Muscle of leg (tissue), 11 donors: ENCODE data around the gene FAM120B. TPM values are rescaled to one million over a fixed set of nuclear protein-coding genes. Genes with fewer than 3 reads are reported as not detected.
"Not testable (repeated sequence)": the region's sequence is repeated elsewhere in the genome, so short reads cannot be mapped to it uniquely, and the experiment has no call there.

Source experiments
- DNase-seq: peaks from one replicate; pipeline ENCODE4 v3.0.0; 2013
- H3K27ac ChIP-seq: one replicate; pipeline ENCODE4 v1.5.1; 2013; ENCODE audit warnings: mild to moderate bottlenecking, low read length, control low read depth
- H3K27me3 ChIP-seq: one replicate; pipeline ENCODE4 v1.6.1; 2013; ENCODE audit warnings: low read length; ENCODE audit not compliant: control insufficient read depth, insufficient read depth
- H3K36me3 ChIP-seq: one replicate; pipeline ENCODE4 v1.6.1; 2013; ENCODE audit warnings: low read length; ENCODE audit not compliant: control insufficient read depth, insufficient read depth
- H3K4me1 ChIP-seq: one replicate; pipeline ENCODE4 v1.6.1; 2013; ENCODE audit warnings: low read length; ENCODE audit not compliant: control insufficient read depth, insufficient read depth
- H3K4me3 ChIP-seq: one replicate; pipeline ENCODE4 v1.5.1; 2013; ENCODE audit warnings: low read length, control low read depth
- H3K9me3 ChIP-seq: replicated peaks from 2 replicates; pipeline ENCODE4 v1.6.1; 2013; ENCODE audit warnings: low read depth, low read length; ENCODE audit not compliant: control insufficient read depth
- WGBS: methylation state at CpG from one replicate; pipeline ENCODE4 v1.1.5; 2013; ENCODE audit warnings: missing lambda C conversion rate; ENCODE audit not compliant: insufficient coverage; 5-methylcytosine and 5-hydroxymethylcytosine counted together
- polyA plus RNA-seq, 8 donors: library from polyadenylated mRNA; unstranded; fragments of 120-200 nt; gene quantifications; one replicate each; pipeline versions ENCODE4 v1.2.1 to v1.2.3, GENCODE V29; 2013; ENCODE audit warnings: inconsistent platforms in 1 of 8, low replicate concordance in 1 of 8; ENCODE audit not compliant: insufficient read length in 8 of 8, insufficient read depth in 1 of 8
- total RNA-seq: library from RNA; stranded (reverse); fragments of 120-200 nt; gene quantifications from one replicate; pipeline ENCODE4 v1.2.4, GENCODE V29; 2013

The FAM120B gene
- total and polyA plus RNA-seq, 9 donors = 19.6 to 29.7 (median 24.7) TPM

DNA sequence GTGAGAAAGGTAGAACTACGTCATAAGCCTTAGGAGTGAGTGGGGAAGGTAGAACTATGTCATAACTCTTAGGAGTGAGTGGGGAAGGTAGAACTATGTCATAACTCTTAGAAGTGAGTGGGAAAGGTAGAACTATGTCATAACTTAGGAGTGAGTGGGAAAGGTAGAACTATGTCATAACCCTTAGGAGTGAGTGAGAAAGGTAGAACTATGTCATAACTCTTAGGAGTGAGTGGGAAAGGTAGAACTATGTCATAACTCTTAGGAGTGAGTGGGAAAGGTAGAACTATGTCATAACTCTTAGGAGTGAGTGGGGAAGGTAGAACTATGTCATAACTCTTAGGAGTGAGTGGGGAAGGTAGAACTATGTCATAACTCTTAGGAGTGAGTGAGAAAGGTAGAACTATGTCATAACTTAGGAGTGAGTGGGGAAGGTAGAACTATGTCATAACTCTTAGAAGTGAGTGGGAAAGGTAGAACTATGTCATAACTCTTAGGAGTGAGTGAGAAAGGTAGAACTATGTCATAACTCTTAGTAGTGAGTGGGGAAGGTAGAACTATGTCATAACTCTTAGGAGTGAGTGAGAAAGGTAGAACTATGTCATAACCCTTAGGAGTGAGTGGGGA is 92.3 kb downstream of the FAM120B start:
- not testable (repeated sequence) for H3K4me3 ChIP-seq, DNase-seq, H3K27ac ChIP-seq, H3K9me3 ChIP-seq, H3K27me3 ChIP-seq
- Histone ChIP-seq H3K4me1 (peaks cover 15% of the 10 kb centered on the region), H3K36me3 (peaks cover 59% of the 10 kb centered on the region)
- WGBS = no CpG with 5 or more reads among the region's 1 CpG

DNA sequence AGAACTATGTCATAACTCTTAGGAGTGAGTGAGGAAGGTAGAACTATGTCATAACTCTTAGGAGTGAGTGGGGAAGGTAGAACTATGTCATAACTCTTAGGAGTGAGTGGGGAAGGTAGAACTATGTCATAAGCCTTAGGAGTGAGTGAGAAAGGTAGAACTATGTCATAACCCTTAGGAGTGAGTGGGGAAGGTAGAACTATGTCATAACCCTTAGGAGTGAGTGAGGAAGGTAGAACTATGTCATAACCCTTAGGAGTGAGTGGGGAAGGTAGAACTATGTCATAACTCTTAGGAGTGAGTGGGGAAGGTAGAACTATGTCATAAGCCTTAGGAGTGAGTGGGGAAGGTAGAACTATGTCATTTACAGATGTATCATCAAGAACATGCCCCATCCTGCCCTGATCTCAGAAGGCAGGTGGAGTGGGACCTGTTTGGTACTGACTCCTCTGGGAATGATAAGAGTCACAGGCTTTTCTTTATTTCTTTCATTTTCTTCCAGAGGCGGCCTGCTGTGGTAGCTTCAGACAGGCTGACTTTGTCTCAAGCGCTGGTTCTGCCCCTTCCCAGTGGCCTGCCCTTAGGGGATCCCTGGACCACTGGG is 93.5 kb downstream of the FAM120B start:
- not testable (repeated sequence) for DNase-seq, H3K27me3 ChIP-seq, H3K9me3 ChIP-seq, H3K4me3 ChIP-seq, H3K27ac ChIP-seq
- Histone ChIP-seq H3K4me1 (peaks cover 17% of the 10 kb centered on the region), H3K36me3 (peaks cover 63% of the 10 kb centered on the region)
- 47% methylated on average over 2 of the region's 2 CpGs for WGBS

DNA sequence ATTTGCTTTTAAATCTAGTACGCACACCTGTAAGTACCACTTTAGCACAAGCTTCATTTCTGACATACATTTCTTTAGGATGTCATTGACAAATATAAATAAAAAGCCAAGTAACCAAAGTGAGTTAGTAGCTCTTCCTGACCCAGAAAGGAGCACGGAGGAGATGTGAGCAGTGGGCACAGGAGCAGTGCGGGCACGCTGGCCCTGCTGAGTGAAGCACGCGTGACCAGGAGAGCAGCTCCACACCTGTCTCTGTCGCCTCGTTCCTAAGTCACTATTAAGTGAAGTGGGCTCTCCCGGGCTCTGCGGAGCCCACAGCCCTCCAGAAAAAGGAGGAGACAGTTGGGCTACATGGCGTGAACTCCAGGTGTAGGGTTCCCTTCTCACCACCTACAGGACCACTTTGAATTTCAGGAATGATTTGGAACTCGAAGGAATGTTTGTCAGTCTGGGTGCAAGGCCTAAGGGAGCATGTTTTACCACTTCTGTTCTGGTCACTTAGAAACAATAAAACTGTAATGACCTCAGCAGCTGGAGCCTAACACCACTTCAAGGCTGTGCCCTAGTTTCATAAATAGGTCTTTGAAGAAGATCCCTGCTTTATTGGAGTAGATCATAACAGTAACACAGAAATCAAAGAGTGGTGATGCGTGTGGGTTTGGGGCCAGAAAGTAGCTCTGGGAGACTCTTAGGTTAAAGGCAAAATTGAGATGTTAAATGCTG is 95.9 kb downstream of the FAM120B start:
- H3K9me3 ChIP-seq = no peaks in the 10 kb centered on the region
- H3K36me3 ChIP-seq = peaks cover 61% of the 10 kb centered on the region
- peaks cover 20% of the 10 kb centered on the region for H3K4me1 ChIP-seq
- no peak overlapping the region for H3K4me3 ChIP-seq
- H3K27ac ChIP-seq = no peak overlapping the region
- 76% methylated on average over 4 of the region's 13 CpGs for WGBS
- no peak for DNase-seq
- no peaks in the 10 kb centered on the region for H3K27me3 ChIP-seq

DNA sequence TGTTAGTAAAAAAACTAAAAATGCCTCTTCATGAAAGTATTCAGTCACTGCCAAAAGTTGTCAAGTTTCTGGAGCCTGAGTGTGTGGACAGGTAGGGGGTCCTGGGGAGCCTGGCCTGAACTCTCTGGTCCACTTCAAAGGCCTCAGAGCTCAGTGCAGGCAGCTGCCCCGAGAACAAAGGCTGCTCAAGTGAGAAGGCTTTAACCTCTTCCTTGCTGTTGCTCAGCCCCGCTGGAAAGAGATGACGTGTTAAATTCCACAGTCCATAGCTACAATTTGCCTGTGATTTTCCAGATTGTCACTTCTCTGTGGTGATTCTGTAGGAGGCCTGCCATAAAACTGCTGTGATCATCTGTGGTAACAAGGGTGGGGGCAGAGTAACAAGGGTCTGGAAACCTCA is 96.9 kb downstream of the FAM120B start:
- 29% methylated on average over 1 of the region's 3 CpGs for WGBS
- Histone ChIP-seq H3K27ac (no peak overlapping the region), H3K9me3 (no peaks in the 10 kb centered on the region), H3K4me3 (no peak overlapping the region), H3K36me3 (peaks cover 55% of the 10 kb centered on the region), H3K27me3 (no peaks in the 10 kb centered on the region), H3K4me1 (peaks cover 20% of the 10 kb centered on the region)
- DNase-seq = no peak

DNA sequence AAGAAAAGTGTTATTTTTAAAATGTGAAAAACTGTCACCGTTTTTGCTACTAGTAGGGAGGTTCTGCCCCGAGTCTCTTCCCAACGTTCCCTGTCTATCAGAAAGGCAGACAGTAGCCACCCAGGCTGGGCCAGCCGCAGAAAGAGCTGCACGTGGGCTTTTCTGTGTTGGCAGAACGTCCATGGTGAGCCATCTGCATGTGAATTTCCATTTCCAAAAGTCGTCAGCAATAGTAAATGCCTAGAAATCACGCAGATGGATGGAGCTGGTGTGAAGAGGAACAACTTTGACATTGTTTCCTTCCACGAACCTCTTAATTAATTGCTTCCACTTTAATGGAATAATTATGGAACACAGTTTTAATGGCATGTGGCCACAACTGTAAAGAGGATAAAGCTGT is 97.5 kb downstream of the FAM120B start:
- Histone ChIP-seq H3K36me3 (peaks cover 55% of the 10 kb centered on the region), H3K27me3 (no peaks in the 10 kb centered on the region)
- 31% methylated on average over 3 of the region's 9 CpGs for WGBS

DNA sequence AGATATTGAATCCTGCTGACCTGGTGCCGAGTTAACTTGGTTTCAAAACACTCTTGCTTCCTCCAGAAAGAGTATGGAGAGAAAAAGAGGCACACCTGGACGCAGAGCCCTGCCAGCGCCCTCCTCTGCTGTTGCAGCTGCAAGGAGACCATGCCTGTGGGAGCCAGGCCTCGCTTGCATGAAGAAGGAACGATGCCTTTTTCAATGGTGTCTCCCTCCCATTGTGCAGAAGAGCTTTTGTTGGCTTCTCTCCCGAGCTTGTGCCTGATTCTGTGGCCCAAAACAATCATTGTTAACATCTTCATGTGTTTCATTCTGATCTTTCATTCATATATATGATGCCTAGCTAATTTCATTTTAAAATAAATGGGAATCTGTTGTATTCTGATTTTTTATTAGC is 98.1 kb downstream of the FAM120B start:
- no peaks in the 10 kb centered on the region for H3K9me3 ChIP-seq
- peaks cover 20% of the 10 kb centered on the region for H3K4me1 ChIP-seq
- H3K36me3 ChIP-seq = peaks cover 55% of the 10 kb centered on the region
- WGBS = 74% methylated on average over 3 of the region's 6 CpGs
- no peak overlapping the region for H3K4me3 ChIP-seq
- no peak for DNase-seq
- H3K27ac ChIP-seq = no peak overlapping the region
- no peaks in the 10 kb centered on the region for H3K27me3 ChIP-seq

More for the DNA sequence above, 97.5 kb downstream of the FAM120B start:
- no peaks in the 10 kb centered on the region for H3K9me3 ChIP-seq
- no peak overlapping the region for H3K27ac ChIP-seq
- H3K4me1 ChIP-seq = peaks cover 20% of the 10 kb centered on the region
- H3K4me3 ChIP-seq = no peak overlapping the region
- no peak for DNase-seq

DNA sequence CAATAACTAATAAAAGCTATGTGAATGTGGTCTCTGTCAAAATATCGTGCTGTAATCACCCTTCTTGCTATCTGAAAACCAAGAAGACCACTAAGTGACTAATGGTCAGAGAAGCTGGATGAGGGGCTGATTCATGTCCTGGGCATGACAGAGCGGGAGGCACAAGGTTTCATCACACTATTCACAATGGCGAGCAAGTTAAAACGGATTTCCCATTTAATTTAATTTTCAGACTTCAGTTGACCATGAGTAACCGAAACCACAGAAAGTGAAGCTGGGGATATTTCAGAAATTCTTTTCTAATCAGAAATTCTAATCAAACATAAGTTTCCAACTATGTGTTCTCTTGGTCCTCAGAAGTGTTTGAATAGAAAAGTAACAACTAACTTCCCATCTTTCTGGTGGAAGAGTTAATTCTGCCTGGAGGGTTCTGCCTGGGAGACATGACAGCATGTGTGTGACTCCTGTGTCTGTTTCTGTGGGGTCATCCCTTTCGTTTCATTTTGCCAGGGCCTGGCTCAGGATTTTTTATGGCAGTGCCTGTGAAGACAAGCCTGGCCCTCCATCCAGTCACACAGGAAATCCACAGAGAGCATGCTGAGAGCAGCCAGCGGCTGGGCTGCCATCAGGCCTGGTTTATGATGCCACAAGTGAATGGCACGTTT is 98.9 kb downstream of the FAM120B start:
- no peak for DNase-seq
- Histone ChIP-seq H3K9me3 (no peaks in the 10 kb centered on the region), H3K27ac (no peak overlapping the region), H3K27me3 (no peaks in the 10 kb centered on the region), H3K4me1 (peaks cover 20% of the 10 kb centered on the region), H3K36me3 (peaks cover 55% of the 10 kb centered on the region), H3K4me3 (no peak overlapping the region)
- WGBS = 59% methylated on average over 2 of the region's 8 CpGs

DNA sequence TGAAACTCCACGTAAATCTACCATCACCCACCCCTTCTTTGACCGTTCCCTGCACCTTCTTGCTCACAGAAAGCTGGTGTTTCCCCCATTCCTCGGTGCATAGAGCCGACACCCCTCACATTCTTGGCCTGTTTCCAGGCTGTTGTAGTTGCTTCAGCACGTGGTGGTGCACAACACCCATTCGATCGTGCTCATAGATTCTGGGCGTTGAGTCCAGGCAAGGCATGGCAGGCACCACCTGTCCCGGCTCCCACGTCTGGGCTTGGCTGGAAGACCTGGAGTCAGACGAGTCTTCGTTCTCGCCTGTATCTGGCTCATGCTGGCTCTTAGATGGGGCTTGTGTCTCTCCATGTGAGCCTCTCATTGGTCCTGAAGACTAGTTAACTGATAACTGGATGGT is 100.6 kb downstream of the FAM120B start:
- H3K4me3 ChIP-seq = no peak overlapping the region
- no peak for DNase-seq
- 85% methylated on average over 13 of the region's 13 CpGs for WGBS
- no peaks in the 10 kb centered on the region for H3K27me3 ChIP-seq
- H3K27ac ChIP-seq = no peak overlapping the region
- H3K9me3 ChIP-seq = no peaks in the 10 kb centered on the region
- peaks cover 20% of the 10 kb centered on the region for H3K4me1 ChIP-seq
- H3K36me3 ChIP-seq = peaks cover 40% of the 10 kb centered on the region

DNA sequence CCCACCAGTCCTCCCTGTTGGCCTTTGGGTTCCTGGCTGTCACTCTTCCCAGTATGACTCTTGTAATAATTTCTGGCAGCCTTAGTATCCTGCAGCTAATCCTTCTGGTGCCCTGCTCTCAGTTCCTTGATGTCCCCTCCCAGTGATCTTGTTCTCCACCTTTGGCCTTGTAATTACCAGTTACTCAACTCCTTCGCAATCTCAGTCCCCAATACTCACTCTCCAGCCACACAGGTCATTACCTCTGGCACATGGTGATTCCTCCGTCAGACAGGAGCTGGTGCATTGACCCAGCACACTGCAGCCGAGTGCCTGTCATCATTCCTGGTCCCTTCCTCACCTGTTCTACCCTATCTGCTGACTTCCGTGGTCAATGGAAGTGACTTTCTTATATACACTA is 101.4 kb downstream of the FAM120B start:
- peaks cover 36% of the 10 kb centered on the region for H3K36me3 ChIP-seq
- H3K9me3 ChIP-seq = no peaks in the 10 kb centered on the region
- 98% methylated on average over 3 of the region's 4 CpGs for WGBS
- DNase-seq = no peak
- H3K27ac ChIP-seq = no peak overlapping the region
- H3K4me1 ChIP-seq = peaks cover 13% of the 10 kb centered on the region
- H3K27me3 ChIP-seq = no peaks in the 10 kb centered on the region
- no peak overlapping the region for H3K4me3 ChIP-seq

DNA sequence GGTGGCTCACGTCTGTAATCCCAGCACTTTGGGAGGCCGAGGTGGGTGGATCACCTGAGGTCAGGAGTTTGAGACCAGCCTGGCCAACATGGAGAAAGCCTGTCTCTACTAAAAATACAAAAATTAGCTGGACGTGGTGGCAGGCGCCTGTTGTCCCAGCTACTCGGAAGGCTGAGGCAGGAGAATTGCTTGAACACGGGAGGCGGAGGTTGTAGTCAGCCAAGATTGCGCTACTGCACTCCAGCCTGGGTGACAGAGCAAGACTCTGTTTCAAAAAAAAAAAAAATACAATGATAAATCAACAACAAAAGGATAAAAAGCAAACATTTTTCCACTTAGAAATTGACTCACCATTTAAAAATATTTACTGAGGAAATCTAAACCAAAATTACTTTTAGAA is 103.2 kb downstream of the FAM120B start:
- 88% methylated on average over 6 of the region's 8 CpGs for WGBS
- not testable (repeated sequence) for H3K4me1 ChIP-seq, H3K9me3 ChIP-seq, DNase-seq, H3K27ac ChIP-seq, H3K27me3 ChIP-seq, H3K4me3 ChIP-seq
- H3K36me3 ChIP-seq = peaks cover 21% of the 10 kb centered on the region
